ENCODE data around the gene RFTN1.

The RFTN1 gene

DNA sequence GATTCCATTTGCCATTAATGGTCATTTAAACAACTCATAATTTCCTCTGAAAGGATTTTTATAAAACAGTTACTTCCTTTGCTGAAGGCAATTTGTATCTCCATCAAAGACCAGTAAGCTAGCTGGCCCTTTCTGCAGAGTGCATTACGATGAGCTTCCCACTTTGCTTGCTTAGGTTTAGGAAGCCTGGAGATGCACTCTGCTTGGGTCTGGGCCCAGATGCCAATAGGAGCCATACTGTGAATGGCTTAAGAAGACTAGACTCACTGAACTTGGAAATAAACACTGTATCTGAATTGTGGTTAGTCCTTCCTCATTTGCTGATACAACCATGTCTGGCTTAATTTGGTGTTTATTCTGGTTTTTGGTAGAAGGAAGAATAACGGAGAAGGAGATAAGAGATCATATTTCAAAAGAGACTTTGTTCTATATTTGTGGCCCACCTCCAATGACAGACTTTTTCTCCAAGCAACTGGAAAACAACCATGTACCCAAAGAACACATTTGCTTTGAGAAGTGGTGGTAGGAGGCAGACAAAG, 210.4 kb downstream of the RFTN1 start:
- no peak for DNase-seq (ENCODE audit: low read depth)

GRCh38 chr3:16302082-16302631, 211.3 kb downstream of the RFTN1 start:
- no peak for DNase-seq (ENCODE audit: low read depth)

DNA sequence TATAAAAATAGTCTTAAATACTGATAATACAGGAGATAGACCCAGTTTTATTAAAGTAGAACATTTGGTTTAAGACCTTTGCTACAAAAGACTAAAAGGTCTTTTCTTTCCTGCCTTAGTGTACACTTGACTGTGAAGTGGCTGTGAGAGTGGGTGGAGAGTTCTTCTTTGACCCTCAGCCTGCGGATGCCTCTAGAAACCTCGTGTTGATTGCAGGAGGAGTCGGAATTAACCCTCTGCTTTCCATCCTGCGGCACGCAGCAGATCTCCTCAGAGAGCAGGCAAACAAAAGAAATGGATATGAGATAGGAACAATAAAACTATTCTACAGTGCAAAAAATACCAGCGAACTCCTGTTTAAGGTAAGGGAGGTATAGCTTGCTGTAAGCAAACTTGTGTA, 212.0 kb downstream of the RFTN1 start:
- DNase-seq (ENCODE audit: low read depth), result no peak

DNA sequence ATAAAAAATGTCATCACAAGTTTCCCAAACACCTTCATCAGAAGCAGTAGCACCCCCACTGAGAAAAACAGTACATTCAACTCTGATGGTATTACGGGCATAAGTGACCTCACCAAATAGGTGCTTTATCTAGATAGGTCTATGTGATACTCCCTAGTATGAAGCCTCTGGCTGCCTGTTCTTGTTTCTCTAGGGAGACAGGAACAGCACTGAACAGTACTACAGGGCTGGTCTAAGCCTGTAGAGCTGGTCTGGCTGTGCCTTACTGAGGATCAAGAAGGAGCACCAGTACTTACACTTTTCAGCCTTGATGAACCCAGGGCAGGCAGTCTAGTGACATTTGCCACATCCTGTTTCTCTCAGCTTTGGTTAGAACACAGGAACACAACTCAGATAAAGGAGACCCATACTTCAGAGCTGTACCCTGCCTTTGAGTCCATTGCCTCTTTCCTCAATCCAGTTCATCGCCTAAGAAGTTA, 212.6 kb downstream of the RFTN1 start:
- DNase-seq (ENCODE audit: low read depth), result no peak

- no peak for DNase-seq (ENCODE audit: low read depth)
Observed at GRCh38 chr3:16300307-16300706, 213.2 kb downstream of the RFTN1 start.

DNA sequence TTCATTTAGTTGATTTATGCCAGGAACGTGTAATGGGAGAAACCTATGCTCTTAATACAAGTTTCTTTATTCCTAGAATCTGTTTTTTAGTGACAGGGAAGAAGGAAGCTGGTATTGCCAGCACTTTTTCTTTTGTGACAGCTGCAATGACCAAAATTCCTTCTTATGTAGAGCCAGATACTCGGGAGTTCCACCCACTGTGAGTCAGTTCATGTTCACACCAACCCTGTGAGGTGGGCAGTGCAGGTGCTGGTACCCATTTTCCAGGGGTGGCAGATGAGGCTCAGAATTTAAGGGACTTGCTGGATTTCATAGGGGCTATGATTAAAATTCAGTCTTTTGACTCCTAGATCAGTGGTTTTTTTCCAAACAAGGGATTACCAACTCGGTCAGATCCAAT, 213.8 kb downstream of the RFTN1 start:
- no peak for DNase-seq (ENCODE audit: low read depth)

- DNase-seq (ENCODE audit: low read depth), result no peak
Observed at GRCh38 chr3:16298891-16299290, 214.6 kb downstream of the RFTN1 start.

- DNase-seq (ENCODE audit: low read depth), result no peak
Observed at GRCh38 chr3:16297997-16298885, 215.3 kb downstream of the RFTN1 start.

DNA sequence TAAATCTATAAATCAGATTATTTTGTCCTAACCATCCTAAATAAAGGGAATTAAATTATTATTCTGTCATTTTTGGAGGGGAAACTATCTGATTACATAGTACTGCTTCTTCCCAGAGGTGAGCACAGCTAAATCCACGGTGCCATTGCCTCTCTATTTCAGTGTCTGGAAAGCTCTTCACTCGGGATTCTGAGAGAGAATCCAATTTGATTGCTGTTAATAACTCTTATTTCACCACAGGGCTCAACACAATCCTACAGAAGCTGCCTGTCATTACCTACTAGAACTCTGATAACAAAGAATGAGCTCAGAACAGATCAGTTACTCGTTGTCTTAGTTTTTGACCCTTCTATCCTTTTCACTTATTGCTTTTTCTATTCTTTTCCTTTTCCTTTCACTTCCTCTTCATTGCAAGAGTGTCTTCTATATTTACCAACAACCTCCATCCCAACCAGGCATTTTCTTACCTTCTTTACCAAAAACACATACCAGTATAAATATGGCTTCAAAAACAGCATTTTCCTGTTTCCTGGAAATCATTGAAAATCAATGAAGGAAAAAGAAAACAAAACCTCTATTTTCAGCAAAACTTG, 218.1 kb downstream of the RFTN1 start:
- DNase-seq (ENCODE audit: low read depth), result no peak

GRCh38 chr3:16294844-16295243, 218.7 kb downstream of the RFTN1 start:
- no peak for DNase-seq (ENCODE audit: low read depth)

- peak; percentile 52 for DNase-seq (ENCODE audit: low read depth)
Observed at GRCh38 chr3:16290827-16291196, 222.7 kb downstream of the RFTN1 start.

GRCh38 chr3:16290007-16290826, 223.3 kb downstream of the RFTN1 start:
- peak; percentile 61 for DNase-seq (ENCODE audit: low read depth)

- no peak for DNase-seq (ENCODE audit: low read depth)
Observed at GRCh38 chr3:16289144-16289889, 224.2 kb downstream of the RFTN1 start.

- no peak for DNase-seq (ENCODE audit: low read depth)
Observed at GRCh38 chr3:16288664-16289063, 224.8 kb downstream of the RFTN1 start.

DNA sequence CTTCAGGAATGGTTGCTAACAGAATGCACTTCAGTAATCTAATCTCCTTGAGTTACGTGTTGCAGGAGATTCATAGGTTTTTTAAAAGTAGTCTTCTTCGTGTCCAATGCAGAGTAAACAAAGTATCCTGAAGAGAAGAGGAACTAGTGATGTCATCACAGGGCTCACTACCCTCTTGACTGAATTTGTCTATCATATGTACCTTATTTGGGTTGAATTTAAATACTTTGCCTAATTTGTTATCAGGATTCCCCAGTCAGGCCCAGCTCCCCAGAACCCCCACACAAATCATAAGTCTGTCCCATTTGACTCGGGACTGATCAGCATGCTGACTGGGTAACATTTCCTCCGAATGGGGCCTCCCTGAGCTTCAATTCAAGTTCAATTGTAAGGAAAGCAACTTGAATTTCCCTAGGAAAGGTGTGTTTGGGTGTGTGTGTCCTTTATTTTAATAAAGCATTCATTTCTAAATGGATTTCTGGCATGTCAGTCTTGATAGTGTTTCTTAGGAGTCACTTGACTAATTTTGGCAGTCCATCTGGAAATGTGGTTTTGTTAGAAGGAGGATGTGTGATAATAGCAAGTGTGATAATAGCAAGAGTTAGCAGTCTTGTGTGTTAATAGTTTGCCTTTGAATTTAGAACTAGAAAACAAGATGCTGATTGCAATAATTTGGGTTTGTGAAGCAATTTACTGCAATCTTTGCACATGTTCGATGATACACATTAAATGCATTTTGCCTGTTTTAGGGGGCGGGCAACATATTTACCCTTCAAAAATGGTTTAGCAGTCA, 226.6 kb downstream of the RFTN1 start:
- DNase-seq (ENCODE audit: low read depth), result no peak

DNA sequence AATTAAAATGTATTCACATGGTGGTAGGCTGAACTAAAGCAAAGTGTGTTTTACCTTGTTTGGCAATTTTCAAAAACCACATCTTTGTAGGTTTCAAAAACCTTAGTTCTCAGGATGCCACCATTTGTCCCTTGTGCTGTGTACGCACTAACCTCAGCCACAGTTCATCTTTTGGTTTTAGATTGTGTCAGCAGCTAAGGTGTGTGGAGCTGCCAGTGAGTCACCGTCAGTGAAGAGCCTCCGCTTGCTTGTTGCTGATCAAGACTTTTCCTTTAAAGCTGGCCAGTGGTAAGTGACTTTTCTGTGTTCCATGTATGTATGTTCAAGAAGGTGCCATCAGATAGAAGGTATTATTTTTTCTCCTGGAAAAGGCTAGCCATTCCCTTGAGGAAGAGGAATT, 227.3 kb downstream of the RFTN1 start:
- DNase-seq (ENCODE audit: low read depth), result no peak

DNA sequence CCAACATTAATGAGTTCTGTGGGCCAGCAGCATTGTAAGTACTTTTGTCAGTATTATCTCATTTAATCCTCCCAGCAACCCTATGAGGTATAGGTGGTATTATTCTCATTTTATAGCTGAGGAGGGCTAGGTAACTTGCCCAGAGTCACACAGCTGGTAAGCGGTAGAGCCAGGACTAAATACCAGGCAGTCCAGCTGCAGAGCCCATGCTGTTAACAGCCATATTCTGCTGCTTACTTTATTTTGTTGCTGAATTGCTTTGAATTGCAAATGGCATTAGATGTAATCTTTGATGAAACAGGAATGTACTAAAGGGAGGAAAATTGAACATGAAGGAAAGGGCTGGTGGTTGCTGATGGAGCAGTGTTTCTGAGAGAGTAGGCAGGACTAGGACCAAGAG, 228.9 kb downstream of the RFTN1 start:
- no peak for DNase-seq (ENCODE audit: low read depth)

DNA sequence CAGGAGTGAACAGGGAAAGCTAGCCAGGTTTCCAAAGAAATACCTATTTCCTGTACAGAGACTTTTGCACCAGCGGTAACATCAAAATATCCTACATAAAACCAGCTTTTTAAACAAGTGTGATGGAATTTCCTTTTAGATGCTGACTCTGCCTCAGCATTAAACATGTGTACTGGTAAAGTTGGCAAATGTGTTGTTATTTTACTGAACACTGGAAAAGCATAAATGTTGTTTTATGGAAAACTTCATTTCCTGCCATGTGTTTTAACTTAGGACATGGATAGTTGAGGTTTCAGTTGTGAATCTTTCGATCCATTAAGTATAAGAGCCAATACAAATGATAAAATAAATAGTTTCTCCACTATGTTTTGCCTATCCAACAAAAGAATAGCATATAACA, 232.8 kb downstream of the RFTN1 start:
- no peak for DNase-seq (ENCODE audit: low read depth)

DNA sequence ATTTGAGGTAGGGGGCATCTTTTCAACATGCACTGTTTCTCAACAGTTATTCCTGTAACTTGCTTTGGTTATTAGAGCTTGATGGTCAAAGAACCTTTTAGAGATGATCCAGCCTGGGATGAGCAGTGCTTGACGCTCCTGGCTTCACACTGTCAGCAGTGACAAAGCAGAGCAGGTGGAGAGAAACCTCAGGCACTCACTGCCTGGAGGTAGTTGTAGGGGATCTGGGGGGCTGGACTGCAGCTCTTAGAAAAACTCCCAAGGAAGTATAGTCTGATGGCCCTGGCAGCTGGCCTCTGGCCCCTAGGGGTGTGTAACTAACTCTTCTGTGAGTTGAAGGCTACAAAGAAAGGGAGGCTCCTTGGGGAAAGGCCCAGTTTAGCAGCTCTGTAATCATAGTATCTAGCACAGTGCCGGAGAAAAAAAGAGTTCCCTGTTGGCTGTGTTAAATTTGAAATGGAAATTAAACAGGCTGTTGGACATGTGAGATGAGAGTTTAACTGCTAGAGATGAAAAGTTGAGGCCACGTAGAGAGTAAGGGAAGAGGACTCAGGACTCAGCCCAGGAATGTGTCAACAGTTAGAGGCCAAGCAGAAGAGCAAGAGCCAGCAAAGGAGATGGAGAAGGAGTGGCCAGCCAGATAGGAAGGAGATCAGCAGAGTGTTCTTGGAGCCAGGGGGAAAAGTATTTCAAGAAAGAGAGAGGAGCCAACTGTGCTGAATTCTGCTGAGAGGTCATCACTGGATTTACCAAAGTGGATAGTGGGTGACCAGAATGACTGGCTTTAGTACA, 234.3 kb downstream of the RFTN1 start:
- no peak for DNase-seq (ENCODE audit: low read depth)

DNA sequence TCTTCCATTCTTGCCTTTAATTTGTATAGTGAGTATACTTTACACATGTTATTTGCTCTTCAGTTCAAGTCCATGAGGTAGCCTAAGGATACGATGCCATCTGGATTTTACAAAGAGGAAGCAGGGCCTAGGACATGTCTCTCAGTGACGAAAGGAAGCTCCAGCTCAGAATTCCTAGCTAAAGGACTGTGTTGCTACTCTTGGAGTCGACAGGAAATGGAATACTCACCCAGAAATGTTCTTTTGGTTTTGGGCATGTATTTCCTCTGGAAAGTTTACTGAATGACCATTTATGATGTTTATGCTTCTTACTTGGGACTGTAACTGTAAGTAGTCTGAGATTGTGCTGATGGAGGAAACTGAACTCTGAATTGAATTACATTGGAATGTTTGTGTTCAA, 236.0 kb downstream of the RFTN1 start:
- no peak for DNase-seq (ENCODE audit: low read depth)

Measured in iris pigment epithelial cell (primary cell).